ENCODE results near the gene NUDCD3. TPM values are rescaled to one million over a fixed set of nuclear protein-coding genes. Genes with fewer than 3 reads are reported as not detected.

Gene NUDCD3
- total RNA-seq, 1 donor from 2014 or later: 105 TPM

GRCh38 chr7:44533301-44534055, 43.0 kb upstream of the NUDCD3 start:
- H3K4me1 Mint-ChIP-seq (ENCODE audit: low read depth): no peaks in the 10 kb centered on the region
- H3K9me3 Mint-ChIP-seq (ENCODE audit: low read depth): no peaks in the 10 kb centered on the region
- TF ChIP-seq, protein P1, sequence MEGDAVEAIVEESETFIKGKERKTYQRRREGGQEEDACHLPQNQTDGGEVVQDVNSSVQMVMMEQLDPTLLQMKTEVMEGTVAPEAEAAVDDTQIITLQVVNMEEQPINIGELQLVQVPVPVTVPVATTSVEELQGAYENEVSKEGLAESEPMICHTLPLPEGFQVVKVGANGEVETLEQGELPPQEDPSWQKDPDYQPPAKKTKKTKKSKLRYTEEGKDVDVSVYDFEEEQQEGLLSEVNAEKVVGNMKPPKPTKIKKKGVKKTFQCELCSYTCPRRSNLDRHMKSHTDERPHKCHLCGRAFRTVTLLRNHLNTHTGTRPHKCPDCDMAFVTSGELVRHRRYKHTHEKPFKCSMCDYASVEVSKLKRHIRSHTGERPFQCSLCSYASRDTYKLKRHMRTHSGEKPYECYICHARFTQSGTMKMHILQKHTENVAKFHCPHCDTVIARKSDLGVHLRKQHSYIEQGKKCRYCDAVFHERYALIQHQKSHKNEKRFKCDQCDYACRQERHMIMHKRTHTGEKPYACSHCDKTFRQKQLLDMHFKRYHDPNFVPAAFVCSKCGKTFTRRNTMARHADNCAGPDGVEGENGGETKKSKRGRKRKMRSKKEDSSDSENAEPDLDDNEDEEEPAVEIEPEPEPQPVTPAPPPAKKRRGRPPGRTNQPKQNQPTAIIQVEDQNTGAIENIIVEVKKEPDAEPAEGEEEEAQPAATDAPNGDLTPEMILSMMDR (IDR thresholded peaks at IDR 0.05): no peak
- no peaks in the 10 kb centered on the region for H3K27me3 Mint-ChIP-seq (ENCODE audit: low read depth)
- no peak for DNase-seq (ENCODE audit: low spot score)
- no peaks in the 10 kb centered on the region for H3K36me3 Mint-ChIP-seq (ENCODE audit: low read depth)
- H3K4me3 Mint-ChIP-seq (ENCODE audit: unreplicated experiment): no peak overlapping the region
- H3K27ac Mint-ChIP-seq (ENCODE audit: unreplicated experiment): no peak overlapping the region

- peaks cover 3% of the 10 kb centered on the region for H3K36me3 Mint-ChIP-seq (ENCODE audit: low read depth)
- H3K27me3 Mint-ChIP-seq (ENCODE audit: low read depth): no peaks in the 10 kb centered on the region
- H3K4me1 Mint-ChIP-seq (ENCODE audit: low read depth): no peaks in the 10 kb centered on the region
- no peak for DNase-seq (ENCODE audit: low spot score)
- peaks cover 2% of the 10 kb centered on the region for H3K9me3 Mint-ChIP-seq (ENCODE audit: low read depth)
- H3K4me3 Mint-ChIP-seq (ENCODE audit: unreplicated experiment): no peak overlapping the region
- H3K27ac Mint-ChIP-seq (ENCODE audit: unreplicated experiment): no peak overlapping the region
- TF ChIP-seq, protein P1 (IDR thresholded peaks at IDR 0.05): no peak
Measured at GRCh38 chr7:44531421-44532380, 41.2 kb upstream of the NUDCD3 start.

GRCh38 chr7:44530990-44531389, 40.5 kb upstream of the NUDCD3 start:
- peaks cover 2% of the 10 kb centered on the region for H3K9me3 Mint-ChIP-seq (ENCODE audit: low read depth)
- peaks cover 3% of the 10 kb centered on the region for H3K36me3 Mint-ChIP-seq (ENCODE audit: low read depth)
- no peak for DNase-seq (ENCODE audit: low spot score)
- no peaks in the 10 kb centered on the region for H3K4me1 Mint-ChIP-seq (ENCODE audit: low read depth)
- no peaks in the 10 kb centered on the region for H3K27me3 Mint-ChIP-seq (ENCODE audit: low read depth)
- TF ChIP-seq, protein P1 (IDR thresholded peaks at IDR 0.05): no peak
- H3K27ac Mint-ChIP-seq (ENCODE audit: unreplicated experiment): no peak overlapping the region
- H3K4me3 Mint-ChIP-seq (ENCODE audit: unreplicated experiment): no peak overlapping the region

DNA sequence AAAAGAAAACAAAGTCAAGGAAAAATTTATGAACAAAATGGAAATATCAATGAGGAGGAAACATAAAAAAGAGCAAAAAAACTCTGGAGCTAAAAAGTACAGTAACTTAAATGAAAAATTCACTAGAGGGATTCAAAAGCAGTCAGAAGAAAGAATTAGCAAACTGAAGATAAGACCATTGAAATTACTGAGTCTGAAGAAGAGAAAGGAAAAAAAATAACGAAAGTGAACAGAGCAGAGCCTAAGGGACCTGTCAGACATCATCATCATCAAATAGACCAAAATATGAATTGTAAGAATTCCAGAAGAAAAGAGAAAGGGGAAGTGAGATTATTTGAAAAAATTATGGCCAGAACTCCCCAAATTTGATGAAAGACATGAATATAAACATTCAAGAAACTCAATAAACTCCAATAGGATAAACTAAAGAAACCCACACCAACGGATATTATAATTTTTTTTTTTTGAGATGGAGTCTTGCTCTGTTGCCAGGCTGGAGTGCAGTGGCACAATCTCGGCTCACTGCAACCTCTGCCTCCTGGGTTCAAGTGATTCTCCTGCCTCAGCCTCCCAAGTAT, 34.4 kb upstream of the NUDCD3 start:
- Mint-ChIP-seq H3K4me1 (ENCODE audit: low read depth) (no peaks in the 10 kb centered on the region), H3K36me3 (ENCODE audit: low read depth) (peaks cover 10% of the 10 kb centered on the region), H3K9me3 (ENCODE audit: low read depth) (peaks cover 13% of the 10 kb centered on the region), H3K27me3 (ENCODE audit: low read depth) (peaks cover 14% of the 10 kb centered on the region), H3K4me3 (ENCODE audit: unreplicated experiment) (no peak overlapping the region), H3K27ac (ENCODE audit: unreplicated experiment) (no peak overlapping the region)
- DNase-seq (ENCODE audit: low spot score): no peak
- TF ChIP-seq, protein P1 (IDR thresholded peaks at IDR 0.05): no peak

DNA sequence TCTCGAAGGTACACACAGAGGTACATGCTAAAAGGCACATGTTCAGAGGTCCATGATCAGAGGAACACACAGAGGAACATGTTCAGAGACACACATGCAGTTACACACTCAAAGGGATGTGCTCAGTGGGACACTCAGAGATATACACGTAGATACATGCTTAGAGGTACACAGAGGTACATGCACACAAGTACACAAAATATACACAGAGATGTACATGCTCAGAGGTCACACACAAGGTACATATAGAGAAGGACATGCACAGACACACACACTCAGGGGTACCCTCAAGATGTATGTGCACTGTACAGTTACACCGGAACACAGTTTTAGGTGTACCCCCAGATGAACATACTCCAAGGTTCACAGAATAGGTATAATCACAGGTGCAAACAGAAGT, 31.9 kb upstream of the NUDCD3 start:
- Mint-ChIP-seq H3K4me1 (ENCODE audit: low read depth) (no peaks in the 10 kb centered on the region), H3K36me3 (ENCODE audit: low read depth) (peaks cover 9% of the 10 kb centered on the region), H3K27ac (ENCODE audit: unreplicated experiment) (no peak overlapping the region), H3K4me3 (ENCODE audit: unreplicated experiment) (no peak overlapping the region), H3K27me3 (ENCODE audit: low read depth) (peaks cover 14% of the 10 kb centered on the region), H3K9me3 (ENCODE audit: low read depth) (peaks cover 13% of the 10 kb centered on the region)
- DNase-seq (ENCODE audit: low spot score): no peak
- TF ChIP-seq, protein P1 (IDR thresholded peaks at IDR 0.05): no peak

All from chondrocyte (in vitro differentiated cells).